HT-29 (cell line): ENCODE data around the gene PPP1R1B. TPM values are rescaled to one million over a fixed set of nuclear protein-coding genes. Genes with fewer than 3 reads are reported as not detected.

Source experiments
- DNase-seq: peaks from one replicate; pipeline ENCODE4 v3.0.0-alpha.2; 2015; ENCODE audit warnings: low spot score
- total RNA-seq: library from RNA; depleted of rRNA; stranded (reverse); fragments of >200 nt; shearing (Covaris generic); gene quantifications from 2 replicates; pipeline ENCODE4 v1.2.3, GENCODE V29; 2014; rRNA removed

PPP1R1B gene
- total RNA-seq, 1 experiment from 2014 or later = 16.0 TPM

DNA sequence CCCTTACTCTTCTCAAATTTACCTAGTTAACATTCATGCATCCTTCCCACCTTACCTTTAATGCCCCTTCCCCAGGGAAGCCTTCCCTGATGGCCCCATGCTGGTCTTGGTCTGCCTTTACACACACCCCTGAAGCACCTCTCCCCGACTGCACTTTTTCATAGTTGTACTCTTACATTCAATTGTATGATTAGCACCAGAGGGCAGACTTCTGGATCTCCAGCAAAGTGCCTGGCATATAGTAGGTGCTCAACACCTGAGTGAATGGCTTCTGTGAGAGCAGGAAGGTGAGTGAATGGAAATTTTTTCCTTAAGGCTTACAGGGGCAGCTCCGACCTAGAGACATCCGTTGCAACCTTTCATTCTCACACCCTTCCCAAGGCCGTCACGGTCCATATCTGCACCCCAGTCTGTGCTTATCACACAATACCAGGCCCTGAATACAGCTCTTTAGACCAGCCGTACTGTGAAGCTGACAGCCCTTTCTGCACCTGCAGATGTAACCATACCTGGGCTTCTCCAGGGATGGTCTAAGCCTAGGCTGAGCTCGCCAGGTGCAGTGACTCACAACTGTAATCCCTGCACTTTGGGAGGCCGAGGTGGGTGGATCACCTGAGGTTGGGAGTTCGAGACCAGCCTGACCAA is 56.7 kb downstream of the PPP1R1B start:
- DNase-seq = no peak

DNA sequence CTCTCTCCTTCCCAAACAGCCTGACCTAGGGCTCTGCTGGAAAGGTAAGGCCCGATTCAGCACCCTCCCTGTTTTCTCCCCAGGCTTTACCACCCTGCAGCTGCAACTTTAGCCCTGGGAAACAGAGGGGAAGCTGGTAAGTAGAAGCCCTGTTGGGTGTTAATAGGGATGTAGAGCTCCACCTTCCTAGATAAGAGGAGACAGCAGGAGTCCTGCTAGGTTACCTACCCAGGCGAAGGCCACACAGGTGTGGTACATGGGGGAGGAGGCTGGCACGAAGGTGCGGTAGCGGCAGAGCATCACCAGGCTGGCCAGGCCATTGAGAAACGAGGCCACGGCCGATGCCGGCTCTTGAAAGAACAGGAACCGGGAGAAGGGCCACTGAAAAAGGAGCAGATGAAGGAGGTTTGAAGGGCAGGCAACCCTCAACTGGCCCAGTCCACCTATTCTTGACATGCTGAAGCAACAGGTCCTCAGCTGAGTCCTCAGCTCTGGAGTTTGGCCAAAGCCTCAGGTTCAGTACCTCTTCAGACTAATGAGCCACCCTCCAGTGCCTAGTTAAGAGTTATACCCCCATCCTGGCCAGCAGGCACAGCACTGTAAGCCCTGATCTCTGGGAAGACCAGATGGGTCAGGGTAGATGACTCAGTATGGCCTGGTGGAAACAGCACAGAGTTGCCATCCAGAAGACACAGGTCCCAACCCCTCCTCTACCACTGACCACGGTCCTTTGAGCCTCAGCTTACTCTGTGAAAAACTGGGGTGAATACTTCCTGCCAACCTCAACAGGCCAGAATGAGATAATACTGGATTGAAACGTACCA is 57.8 kb downstream of the PPP1R1B start:
- no peak for DNase-seq

Other genes starting within 250 kb of the PPP1R1B start
- 3.3 and 4.7 TPM in 2 replicates for gene FBXL20, start 225.3 kb upstream of the PPP1R1B start, total RNA-seq
- 12.0 and 13.4 TPM in 2 replicates for gene MED1, start 175.7 kb upstream of the PPP1R1B start, total RNA-seq
- gene CDK12, start 165.5 kb upstream of the PPP1R1B start, total RNA-seq = 40.7 and 53.5 TPM in 2 replicates
- gene NEUROD2, start 19.0 kb upstream of the PPP1R1B start, total RNA-seq = 0.13 TPM in 1 of 2 replicates, not detected in the other
- gene STARD3, start 10.2 kb downstream of the PPP1R1B start, total RNA-seq = 50.8 and 54.2 TPM in 2 replicates
- 1.9 and 2.2 TPM in 2 replicates for gene TCAP, start 38.4 kb downstream of the PPP1R1B start, total RNA-seq
- gene PNMT, start 41.5 kb downstream of the PPP1R1B start, total RNA-seq = 0.25 and 0.65 TPM in 2 replicates
- 34.6 and 39.1 TPM in 2 replicates for gene PGAP3, start 61.1 kb downstream of the PPP1R1B start, total RNA-seq
- 91.0 and 110 TPM in 2 replicates for gene ERBB2, start 73.1 kb downstream of the PPP1R1B start, total RNA-seq
- gene MIEN1, start 103.6 kb downstream of the PPP1R1B start, total RNA-seq = 118 and 121 TPM in 2 replicates
- 127 and 142 TPM in 2 replicates for gene GRB7, start 111.0 kb downstream of the PPP1R1B start, total RNA-seq
- 0.26 and 0.56 TPM in 2 replicates for gene IKZF3, start 237.4 kb downstream of the PPP1R1B start, total RNA-seq
- not detected in 2 replicates for gene ZPBP2, start 241.2 kb downstream of the PPP1R1B start, total RNA-seq